OCI-LY7 (cell line): Measurements from ENCODE around the gene CHKA.

Experiments used
- CTCF ChIP-seq: fragments of 200-600 bp; sonication (generic); conservative IDR thresholded peaks from 2 replicates; pipeline ENCODE4 v1.5.1; 2014; ENCODE audit warnings: mild to moderate bottlenecking, antibody characterized with exemption, low read length, moderate library complexity, mixed read lengths
- EZH2phosphoT487 ChIP-seq: fragments of 200-600 bp; sonication (generic); IDR thresholded peaks from 2 replicates; pipeline ENCODE4 v1.6.1; 2018; ENCODE audit warnings: low read depth, borderline replicate concordance, mild to moderate bottlenecking, mixed run types, antibody characterized with exemption, low read length, moderate library complexity, mixed read lengths

DNA sequence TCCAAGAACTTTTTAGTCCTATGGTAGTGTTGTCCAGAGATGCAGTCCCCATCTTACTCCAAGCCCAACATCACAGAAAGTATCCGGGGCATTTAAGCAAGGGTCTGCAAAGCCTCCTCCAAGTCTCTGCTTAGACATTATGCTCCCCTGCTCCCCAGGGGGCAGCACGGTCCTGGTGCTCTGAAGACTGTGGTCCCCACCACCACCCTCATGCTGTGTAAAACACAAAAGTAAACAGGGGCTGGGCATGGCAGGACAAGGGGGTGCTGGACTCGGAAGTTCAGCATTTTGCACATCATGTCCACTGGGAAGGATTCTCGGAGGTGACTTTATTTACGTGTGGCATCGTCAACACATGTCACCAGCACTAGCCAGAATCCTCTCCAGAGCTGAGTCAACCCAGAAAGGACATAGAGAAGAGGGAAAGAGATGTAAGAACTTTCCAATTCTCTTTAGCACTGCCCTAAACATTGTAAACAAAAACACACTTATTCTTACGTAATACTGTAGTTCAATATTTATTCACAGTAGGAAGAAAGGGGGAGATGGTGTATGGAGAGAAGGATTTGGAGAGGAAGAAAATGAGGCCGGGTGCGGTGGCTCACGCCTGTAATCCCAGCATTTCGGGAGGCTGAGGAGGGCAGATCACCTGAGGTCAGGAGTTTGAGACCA is 44.7 kb downstream of the CHKA start:
- TF ChIP-seq CTCF (peak; percentile 64), EZH2phosphoT487 (no peak)
